ENCODE results near the gene RMI1.
"Not testable (repeated sequence)": the region's sequence is repeated elsewhere in the genome, so short reads cannot be mapped to it uniquely, and the experiment has no call there.

RMI1 gene

GRCh38 chr9:83980395-83981125 lies at the start of gene RMI1:
TSS of gene RMI1 (plus strand) at chr9:83980805. CDS start at chr9:84000987, 20,182 bp downstream.
- FAIRE-seq: no peak

GRCh38 chr9:83930881-83931280 lies 49.7 kb upstream of the RMI1 start:
- no peak for FAIRE-seq
- DNase-seq (ENCODE audit: insufficient read length, low spot score): no peak

More at GRCh38 chr9:83980395-83981125, at the start of gene RMI1:
- DNase-seq (ENCODE audit: insufficient read length, low spot score): peak; percentile 84

DNA sequence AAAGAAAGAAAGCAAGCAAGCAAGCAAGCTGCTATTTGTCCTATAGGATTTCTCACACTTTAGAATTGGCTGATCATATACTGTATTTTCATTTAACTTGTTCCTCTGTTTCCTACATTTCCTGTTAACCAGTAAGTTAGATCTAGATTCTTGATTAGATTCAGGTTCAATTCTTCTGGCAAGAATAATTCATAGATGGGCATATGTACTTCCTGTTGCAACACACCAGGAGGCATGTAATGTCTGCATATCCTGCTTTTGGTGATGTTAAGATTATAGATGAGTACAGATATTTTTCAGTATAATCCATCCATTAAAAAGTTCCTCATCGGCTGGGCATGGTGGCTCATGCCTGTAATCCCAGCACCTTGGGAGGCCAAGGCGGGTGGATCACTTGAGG lies 48.6 kb upstream of the RMI1 start:
- DNase-seq (ENCODE audit: insufficient read length, low spot score): no peak

DNA sequence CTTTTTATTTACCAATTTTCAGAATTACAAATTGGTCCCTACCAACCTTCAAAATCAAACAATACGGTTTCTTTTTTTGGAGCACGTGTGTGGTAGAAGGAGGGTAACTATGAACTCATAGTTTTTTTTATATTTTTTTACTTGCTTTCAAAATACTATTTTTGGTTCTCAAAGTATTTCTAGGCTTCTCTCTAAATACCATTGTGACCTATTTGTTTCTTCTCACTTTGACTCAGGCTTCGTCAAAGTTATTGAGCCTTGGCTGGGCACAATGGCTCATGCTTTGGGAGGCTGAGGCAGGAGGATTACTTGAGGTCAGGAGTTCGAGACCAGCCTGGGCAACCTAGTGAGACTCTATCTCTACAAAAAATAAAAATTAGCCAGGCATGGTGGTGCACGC lies 47.8 kb upstream of the RMI1 start:
- DNase-seq (ENCODE audit: insufficient read length, low spot score): no peak

More for the DNA sequence above, 48.6 kb upstream of the RMI1 start:
- FAIRE-seq: no peak

GRCh38 chr9:83933790-83934189 lies 46.8 kb upstream of the RMI1 start:
- no peak for DNase-seq (ENCODE audit: insufficient read length, low spot score)
- no peak for FAIRE-seq

More for the DNA sequence above, 47.8 kb upstream of the RMI1 start:
- no peak for FAIRE-seq

DNA sequence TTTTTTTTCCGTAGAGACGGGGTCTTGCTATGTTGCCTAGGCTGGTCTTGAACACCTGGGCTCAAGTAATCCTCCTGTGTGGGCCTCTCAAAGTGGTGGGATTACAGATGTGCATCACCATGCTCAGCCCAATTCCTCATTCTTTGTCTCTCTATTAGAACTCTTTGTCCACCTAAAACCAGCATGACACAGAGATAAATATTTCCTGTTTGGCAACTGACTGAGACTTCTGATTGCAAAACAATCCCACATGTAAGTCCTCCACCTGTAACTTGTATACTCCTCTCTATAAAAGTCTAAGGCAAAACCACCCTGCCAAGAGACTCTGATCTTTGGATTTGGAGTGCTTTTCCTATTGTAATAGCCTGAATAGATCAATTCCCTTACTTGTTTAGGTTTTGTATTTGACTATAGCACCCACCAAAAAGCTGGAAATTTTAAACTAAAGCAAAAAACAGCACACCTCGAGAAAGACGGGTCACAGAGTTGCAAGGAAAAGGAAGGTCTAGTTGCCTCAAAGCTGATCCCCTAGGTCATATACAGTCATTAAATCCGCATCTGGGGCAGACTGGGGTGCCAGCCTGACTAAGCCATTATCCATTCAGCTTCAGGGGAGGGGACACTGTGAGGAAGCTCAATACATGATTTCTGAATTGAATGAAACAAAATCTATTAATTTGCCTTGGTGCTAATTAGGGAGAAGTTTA lies 45.9 kb upstream of the RMI1 start:
- DNase-seq (ENCODE audit: insufficient read length, low spot score): no peak
- no peak for FAIRE-seq

- DNase-seq (ENCODE audit: insufficient read length, low spot score) (peak; percentile 42), FAIRE-seq (no peak)
Measured at GRCh38 chr9:83935276-83935935, 45.2 kb upstream of the RMI1 start.

DNA sequence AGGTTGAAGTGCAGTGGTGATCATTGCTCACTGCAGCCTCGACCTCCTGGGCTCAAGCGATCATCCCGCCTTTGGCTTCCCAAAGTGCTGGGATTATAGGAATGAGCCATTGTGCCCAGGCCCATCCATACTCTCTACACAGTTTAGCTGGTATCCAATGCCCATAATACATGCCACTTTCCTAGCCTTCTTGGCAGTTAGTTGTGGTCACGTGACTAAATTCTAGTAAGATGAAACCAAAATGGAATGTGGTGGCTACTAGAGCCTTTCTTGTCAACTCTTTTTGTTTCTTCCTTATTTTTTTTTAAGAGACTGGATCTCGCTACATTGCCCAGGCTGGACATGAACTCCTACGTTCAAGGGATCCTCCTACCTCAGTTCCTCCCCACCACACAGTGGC lies 44.1 kb upstream of the RMI1 start:
- DNase-seq (ENCODE audit: insufficient read length, low spot score): no peak
- no peak for FAIRE-seq

DNA sequence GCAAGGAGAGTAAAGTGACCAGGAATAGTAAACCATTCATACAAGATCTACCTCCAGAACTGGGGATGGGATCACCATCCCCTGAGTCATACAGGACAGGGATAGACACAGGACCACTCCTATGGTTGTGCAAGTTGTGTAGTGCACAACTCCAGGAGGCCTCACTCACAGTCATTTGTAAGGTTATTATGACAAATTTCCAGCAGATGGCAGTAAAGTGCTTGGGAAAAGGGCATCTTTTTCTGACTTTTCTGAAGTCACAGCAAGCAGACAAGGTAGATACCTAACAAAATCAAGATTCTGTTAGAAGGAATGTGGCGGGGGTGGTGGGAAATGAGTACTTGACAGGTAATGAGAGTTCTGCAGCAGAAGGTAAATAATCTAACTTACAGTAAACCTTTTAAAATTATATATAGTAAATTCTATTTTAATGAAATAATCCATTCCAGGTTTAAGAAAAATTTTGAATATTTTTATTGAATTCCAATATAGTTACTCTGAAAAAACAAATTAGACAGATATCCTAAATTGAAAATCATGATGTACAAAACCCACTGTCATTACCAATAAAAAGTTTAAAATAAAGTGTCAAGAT lies 42.6 kb upstream of the RMI1 start:
- FAIRE-seq: no peak
- peak; percentile 41 for DNase-seq (ENCODE audit: insufficient read length, low spot score)

- FAIRE-seq (no peak), DNase-seq (ENCODE audit: insufficient read length, low spot score) (no peak)
Measured at GRCh38 chr9:83940590-83941303, 39.9 kb upstream of the RMI1 start.

- not testable (repeated sequence) for DNase-seq (ENCODE audit: insufficient read length, low spot score); FAIRE-seq
Measured at GRCh38 chr9:83948096-83948495, 32.5 kb upstream of the RMI1 start.

GRCh38 chr9:83956086-83956435 lies 24.5 kb upstream of the RMI1 start:
- FAIRE-seq (no peak), DNase-seq (ENCODE audit: insufficient read length, low spot score) (no peak)

- FAIRE-seq (no peak), DNase-seq (ENCODE audit: insufficient read length, low spot score) (no peak)
Measured at GRCh38 chr9:83956436-83957247, 24.0 kb upstream of the RMI1 start.

DNA sequence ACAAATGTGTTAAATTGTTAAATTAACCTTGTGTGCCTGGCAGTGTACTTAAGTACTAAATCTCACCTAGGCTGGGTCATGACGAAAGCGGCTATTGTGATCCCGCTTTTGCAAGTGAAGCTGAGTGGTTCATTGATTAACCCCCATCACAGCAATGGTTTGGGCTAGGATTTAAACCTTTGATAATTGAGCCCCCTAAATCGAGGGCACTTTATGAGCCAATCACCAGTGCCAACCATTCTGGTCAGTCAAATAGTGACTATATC lies 23.4 kb upstream of the RMI1 start:
- no peak for FAIRE-seq
- no peak for DNase-seq (ENCODE audit: insufficient read length, low spot score)

GRCh38 chr9:83959061-83959460 lies 21.5 kb upstream of the RMI1 start:
- DNase-seq (ENCODE audit: insufficient read length, low spot score): no peak

GRCh38 chr9:83960991-83961390 lies 19.6 kb upstream of the RMI1 start:
- FAIRE-seq (no peak), DNase-seq (ENCODE audit: insufficient read length, low spot score) (no peak)

More at GRCh38 chr9:83959061-83959460, 21.5 kb upstream of the RMI1 start:
- FAIRE-seq: no peak

DNA sequence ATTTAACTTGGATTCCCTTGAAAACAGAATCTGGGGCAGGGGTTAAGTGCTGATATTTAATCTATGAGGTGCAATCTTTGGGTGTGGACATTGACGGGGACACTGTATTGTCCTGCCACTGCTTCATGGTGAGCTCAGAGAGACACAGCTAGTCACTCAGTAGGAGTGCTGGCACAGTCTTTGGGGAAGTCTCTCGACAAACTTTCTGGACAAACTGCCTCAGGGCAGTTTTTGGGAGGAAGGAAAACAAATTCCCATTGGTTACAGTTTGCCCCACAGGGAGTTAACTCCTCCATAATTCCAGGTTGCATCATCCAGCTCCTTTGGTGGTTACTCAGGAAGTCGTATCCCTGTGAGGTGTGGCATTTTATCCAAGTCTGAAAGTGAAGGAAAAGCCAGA lies 18.4 kb upstream of the RMI1 start:
- DNase-seq (ENCODE audit: insufficient read length, low spot score): no peak
- FAIRE-seq: no peak

DNA sequence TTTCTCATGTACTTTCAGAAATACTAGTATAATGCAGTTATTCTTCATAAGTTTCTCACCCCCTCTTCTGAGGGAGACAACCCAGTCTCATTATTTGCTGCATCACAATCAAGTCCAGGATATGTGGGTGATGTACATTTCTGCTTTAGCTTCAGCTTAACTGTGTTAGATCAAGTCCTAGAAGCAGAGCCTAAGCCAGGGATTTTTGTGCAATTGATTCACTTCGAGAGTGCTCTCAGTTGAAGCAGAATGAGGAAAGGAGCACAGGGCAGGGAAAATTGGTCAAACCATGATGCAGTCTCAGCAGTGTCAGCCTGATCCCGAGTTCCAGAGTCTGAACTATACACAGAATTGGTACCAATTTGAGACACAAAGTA lies 15.6 kb upstream of the RMI1 start:
- DNase-seq (ENCODE audit: insufficient read length, low spot score) (no peak), FAIRE-seq (no peak)

DNA sequence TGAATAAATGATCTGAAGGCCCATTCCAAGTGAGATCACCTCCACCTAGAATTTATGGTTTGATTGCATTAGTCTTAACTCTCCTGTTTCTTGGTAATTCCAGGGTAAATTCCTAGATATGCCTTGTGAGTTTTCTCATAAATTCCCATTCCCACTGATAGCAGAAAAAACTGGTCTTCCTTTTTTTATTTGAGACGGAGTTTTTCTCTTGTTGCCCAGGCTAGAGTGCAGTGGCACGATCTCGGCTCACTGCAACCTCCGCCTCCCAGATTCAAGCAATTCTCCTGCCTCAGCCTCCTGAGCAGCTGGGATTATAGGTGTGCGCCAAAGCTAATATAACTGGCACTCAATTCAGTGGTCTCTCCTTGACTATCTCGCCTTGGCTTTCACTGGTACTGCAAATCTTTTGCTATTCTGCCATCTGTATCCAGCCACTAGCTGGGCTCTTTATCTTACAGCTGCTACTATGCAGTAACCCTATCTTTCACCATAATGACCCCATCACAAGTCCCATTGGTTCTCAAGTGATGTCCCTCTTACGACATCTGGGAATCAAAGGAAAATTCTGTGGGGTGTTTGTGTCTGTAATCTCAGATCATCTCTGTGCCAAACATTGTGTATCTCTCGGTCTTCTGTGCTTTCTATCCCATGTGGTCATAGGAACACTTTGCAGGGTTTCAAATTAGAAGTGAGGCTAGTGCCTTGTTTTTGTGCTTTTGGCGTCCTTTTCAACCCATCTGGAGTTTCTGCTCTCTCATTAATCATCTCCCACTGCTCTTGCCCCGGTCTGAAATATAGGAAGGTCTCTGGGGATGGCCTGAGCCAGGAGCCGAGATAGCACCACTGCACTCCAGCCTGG lies 15.0 kb upstream of the RMI1 start:
- no peak for FAIRE-seq
- DNase-seq (ENCODE audit: insufficient read length, low spot score): no peak

Measured in HTR-8/SVneo (cell line).